ENCODE measurements around the gene FAM111A.

FAM111A gene

GRCh38 chr11:59199546-59200422, 57.1 kb downstream of the FAM111A start:
- DNase-seq (ENCODE audit: low read depth in 2 of 2) = no peak

GRCh38 chr11:59200423-59200746, 57.7 kb downstream of the FAM111A start:
- no peak for DNase-seq (ENCODE audit: low read depth in 2 of 2)

DNA sequence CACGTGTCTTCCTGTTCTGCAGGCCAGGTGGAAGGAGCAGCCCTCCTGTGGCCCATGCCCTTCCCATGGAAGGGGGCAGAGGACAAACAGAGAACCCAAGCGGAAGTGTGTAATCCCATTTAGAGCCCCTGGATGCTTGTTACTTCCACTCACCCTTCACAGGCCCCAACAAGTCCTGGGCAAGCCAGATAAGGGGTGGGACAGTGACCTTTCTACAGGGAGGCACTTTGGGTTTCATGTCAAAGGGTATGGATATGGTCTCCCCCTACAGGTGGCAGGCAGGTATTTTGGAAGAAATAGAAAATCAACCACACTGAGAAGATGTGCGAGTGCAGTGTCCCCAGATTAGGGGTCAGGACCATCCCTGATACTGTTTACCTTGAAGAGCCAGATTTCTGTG, 58.7 kb downstream of the FAM111A start:
- DNase-seq (ENCODE audit: low read depth in 2 of 2) = no peak

All from stimulated activated CD8-positive, alpha-beta memory T cell treated with anti-CD3 and anti-CD28 coated beads, Interleukin-7, amount 100 ng/mL, for 1 hour (primary cell).